ENCODE measurements around the gene IL18R1.
A peak's percentile ranks its signal among the peaks of the same experiment; 100 is the strongest.

IL18R1 gene

DNA sequence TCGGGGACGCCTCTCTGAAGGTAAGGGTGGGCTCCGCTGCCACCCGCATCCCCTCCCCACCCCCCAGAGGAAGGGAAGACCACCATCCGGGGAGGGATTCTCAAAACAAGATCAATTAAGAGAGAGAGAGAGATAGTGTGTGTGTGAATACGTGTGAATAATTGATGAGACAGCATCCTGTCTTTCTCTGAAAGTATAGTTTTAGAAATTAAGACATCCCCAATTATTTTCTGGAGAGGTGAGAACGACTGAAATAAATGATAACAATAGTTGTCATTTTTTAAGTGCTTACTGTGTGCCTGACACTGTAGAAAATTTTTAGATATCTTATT lies 751 bp downstream of the IL18R1 start:
- Histone ChIP-seq H3K4me3 (ENCODE audit: low read depth, low read length) (peak overlapping the region; percentile 87), H3K4me1 (no peaks in the 10 kb centered on the region), H3K27me3 (ENCODE audit: control insufficient read depth, insufficient read depth, low read length) (no peaks in the 10 kb centered on the region), H3K9me3 (ENCODE audit: control insufficient read depth, low read length) (no peaks in the 10 kb centered on the region), H2AFZ (peak overlapping the region; percentile 94), H3K79me2 (no peaks in the 10 kb centered on the region), H3K9ac (no peak overlapping the region), H3K27ac (no peak overlapping the region), H3K4me2 (ENCODE audit: low read length) (peak overlapping the region; percentile 91), H3K36me3 (ENCODE audit: control insufficient read depth, insufficient read depth, low read length) (no peaks in the 10 kb centered on the region)
- TF ChIP-seq CTCF (IDR thresholded peaks at IDR 0.05) = no peak

DNA sequence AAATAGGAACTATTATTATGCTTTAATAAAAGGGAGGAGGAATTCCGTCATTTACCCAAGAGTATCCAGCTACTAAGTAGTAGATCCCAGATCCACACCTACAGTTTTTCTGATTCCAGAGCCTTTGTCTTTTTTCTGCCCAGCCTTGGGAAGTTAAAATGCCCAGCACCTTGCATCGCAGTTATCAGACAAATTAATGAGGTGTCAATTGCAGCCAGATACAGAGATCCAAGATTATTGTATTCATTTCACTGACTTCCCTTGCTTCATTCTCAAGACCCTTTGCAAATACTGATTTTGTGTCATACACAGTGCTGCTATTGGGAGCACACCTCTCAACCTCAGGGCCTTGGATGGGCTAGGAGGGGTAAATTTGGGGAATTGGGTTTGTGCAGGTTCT lies 1.1 kb downstream of the IL18R1 start:
- H3K79me2 ChIP-seq = no peaks in the 10 kb centered on the region
- no peak for TF ChIP-seq CTCF (IDR thresholded peaks at IDR 0.05)
- H3K36me3 ChIP-seq (ENCODE audit: control insufficient read depth, insufficient read depth, low read length) = no peaks in the 10 kb centered on the region
- H2AFZ ChIP-seq = peak overlapping the region; percentile 94
- H3K4me1 ChIP-seq = no peaks in the 10 kb centered on the region
- no peak overlapping the region for H3K9ac ChIP-seq
- no peaks in the 10 kb centered on the region for H3K9me3 ChIP-seq (ENCODE audit: control insufficient read depth, low read length)
- peak overlapping the region; percentile 87 for H3K4me3 ChIP-seq (ENCODE audit: low read depth, low read length)
- no peaks in the 10 kb centered on the region for H3K27me3 ChIP-seq (ENCODE audit: control insufficient read depth, insufficient read depth, low read length)
- H3K4me2 ChIP-seq (ENCODE audit: low read length) = peak overlapping the region; percentile 91
- no peak overlapping the region for H3K27ac ChIP-seq

DNA sequence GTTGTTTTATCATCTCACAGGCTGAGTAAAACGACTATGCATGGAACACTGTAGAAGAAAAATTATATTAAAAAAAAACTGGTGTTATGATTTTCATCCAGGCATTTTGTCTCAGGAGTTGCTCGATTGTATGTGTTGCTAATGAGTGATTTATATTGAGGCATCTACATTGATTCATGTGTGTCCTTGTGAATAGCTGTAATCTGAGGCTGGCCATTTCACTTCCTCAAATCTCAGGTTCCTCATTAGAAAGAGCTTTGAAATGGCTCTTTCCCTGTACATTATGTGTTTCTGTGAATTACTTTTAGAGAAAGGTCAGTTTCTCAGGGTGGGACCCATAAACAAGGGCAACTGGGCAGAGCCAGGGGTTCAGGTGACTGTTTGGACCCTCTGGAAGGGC lies 2.3 kb downstream of the IL18R1 start:
- H3K36me3 ChIP-seq (ENCODE audit: control insufficient read depth, insufficient read depth, low read length) = no peaks in the 10 kb centered on the region
- no peak overlapping the region for H2AFZ ChIP-seq
- no peak overlapping the region for H3K4me2 ChIP-seq (ENCODE audit: low read length)
- H3K27ac ChIP-seq = no peak overlapping the region
- no peaks in the 10 kb centered on the region for H3K27me3 ChIP-seq (ENCODE audit: control insufficient read depth, insufficient read depth, low read length)
- no peak for TF ChIP-seq CTCF (IDR thresholded peaks at IDR 0.05)
- no peak overlapping the region for H3K9ac ChIP-seq
- H3K9me3 ChIP-seq (ENCODE audit: control insufficient read depth, low read length) = no peaks in the 10 kb centered on the region
- no peaks in the 10 kb centered on the region for H3K4me1 ChIP-seq
- H3K4me3 ChIP-seq (ENCODE audit: low read depth, low read length) = no peak overlapping the region
- H3K79me2 ChIP-seq = no peaks in the 10 kb centered on the region

- Histone ChIP-seq H3K9me3 (ENCODE audit: control insufficient read depth, low read length) (no peaks in the 10 kb centered on the region), H3K4me3 (ENCODE audit: low read depth, low read length) (no peak overlapping the region), H3K9ac (no peak overlapping the region), H3K79me2 (no peaks in the 10 kb centered on the region), H3K27me3 (ENCODE audit: control insufficient read depth, insufficient read depth, low read length) (no peaks in the 10 kb centered on the region), H3K27ac (no peak overlapping the region), H3K36me3 (ENCODE audit: control insufficient read depth, insufficient read depth, low read length) (no peaks in the 10 kb centered on the region), H3K4me1 (no peaks in the 10 kb centered on the region), H3K4me2 (ENCODE audit: low read length) (no peak overlapping the region), H2AFZ (no peak overlapping the region)
- TF ChIP-seq CTCF (IDR thresholded peaks at IDR 0.05) = no peak
These were observed 2.9 kb downstream of the IL18R1 start for GRCh38 chr2:102358496-102358895.

DNA sequence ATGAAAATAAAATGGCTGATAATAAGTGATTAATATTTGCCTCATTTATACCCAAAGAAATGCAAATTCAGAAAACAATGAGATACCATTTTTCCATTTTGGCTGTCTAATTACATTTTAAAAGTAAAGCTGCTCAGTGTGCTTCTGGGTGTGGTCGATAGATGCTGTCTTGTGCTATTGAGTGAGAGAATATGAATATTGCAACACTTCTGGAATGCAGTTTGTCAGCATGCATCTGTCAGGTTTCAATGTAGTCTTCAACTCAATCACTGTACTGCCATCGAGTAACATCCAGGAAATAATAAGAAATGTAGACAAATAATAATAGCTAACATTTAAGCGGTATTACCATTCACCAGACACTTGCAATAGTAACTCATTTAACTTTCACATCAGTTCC lies 3.9 kb downstream of the IL18R1 start:
- Histone ChIP-seq H3K9me3 (ENCODE audit: control insufficient read depth, low read length) (no peaks in the 10 kb centered on the region), H3K9ac (no peak overlapping the region), H3K4me1 (no peaks in the 10 kb centered on the region), H3K79me2 (no peaks in the 10 kb centered on the region), H3K36me3 (ENCODE audit: control insufficient read depth, insufficient read depth, low read length) (no peaks in the 10 kb centered on the region), H3K4me2 (ENCODE audit: low read length) (no peak overlapping the region), H3K4me3 (ENCODE audit: low read depth, low read length) (no peak overlapping the region), H3K27ac (no peak overlapping the region), H2AFZ (no peak overlapping the region), H3K27me3 (ENCODE audit: control insufficient read depth, insufficient read depth, low read length) (no peaks in the 10 kb centered on the region)
- TF ChIP-seq CTCF (IDR thresholded peaks at IDR 0.05) = no peak
